ENCODE results near the gene SPO11.

Gene SPO11

DNA sequence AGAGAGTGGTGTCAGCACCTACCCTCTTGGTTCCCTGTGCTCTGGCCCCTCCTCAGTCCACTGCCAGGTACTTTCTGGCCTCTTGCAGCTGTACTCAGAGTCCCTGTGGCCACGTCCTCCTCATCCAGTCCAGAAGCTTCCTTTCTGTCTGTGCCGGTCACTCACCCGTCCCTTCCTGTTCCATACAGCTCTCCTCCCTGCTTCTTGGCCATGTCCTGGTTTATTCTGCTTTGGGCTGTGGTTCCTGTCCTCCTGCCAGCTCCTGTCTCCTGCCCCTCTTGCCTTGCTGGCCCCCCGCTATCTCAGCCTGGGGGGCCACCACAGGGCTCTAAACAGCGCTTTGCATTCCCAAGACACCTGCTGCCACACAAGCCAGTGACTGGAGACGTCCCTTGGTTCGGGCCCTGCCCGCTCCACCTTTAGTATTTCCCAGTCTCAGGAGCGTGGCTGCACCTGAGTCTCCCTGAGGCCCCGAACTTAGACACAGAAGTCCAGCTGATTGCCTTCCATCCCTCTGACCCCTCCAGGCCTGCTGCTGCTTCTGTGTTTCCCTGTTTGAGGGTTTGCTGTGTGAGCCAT is 46.1 kb downstream of the SPO11 start:
- no peak for DNase-seq (ENCODE audit: low read depth)

DNA sequence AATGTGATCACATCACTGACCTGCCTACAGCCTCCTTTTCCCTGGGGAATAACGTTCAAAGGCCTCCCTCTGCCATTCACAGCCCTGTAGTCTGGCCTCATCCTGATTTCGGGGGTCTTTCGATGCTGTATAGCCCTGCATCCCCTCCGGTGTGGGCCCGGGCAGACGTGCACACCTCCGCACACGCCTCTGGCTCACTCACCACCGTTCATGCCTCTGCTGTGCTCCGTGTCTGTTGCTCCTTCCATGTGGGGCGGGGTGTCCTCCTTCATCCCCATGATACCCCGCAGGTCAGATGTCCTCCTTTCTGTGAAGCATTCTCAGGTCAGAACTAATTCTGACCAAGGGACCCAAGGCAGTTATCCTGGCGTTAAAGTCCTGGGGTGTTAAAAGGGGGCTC is 47.7 kb downstream of the SPO11 start:
- DNase-seq (ENCODE audit: low read depth), result no peak

DNA sequence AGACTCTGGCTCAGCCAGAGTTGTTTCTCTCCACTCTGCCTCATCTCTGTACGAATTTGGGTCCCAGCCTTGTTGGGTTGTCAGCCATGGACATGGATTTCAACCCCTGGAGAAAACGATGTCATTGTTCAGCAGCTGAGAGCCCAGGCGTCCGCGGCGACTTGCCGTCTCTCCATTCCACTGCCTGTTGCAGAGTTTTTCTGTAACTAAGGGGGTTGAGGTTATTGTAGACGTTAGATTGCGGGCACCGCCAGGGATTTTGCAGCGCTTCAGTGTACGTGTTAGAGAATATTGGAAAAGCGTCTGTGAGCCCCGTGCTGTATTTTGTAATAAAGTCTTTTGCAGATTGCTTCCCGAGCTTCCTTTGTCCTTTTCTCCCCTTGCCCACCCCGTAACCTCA is 48.5 kb downstream of the SPO11 start:
- DNase-seq (ENCODE audit: low read depth), result no peak

DNA sequence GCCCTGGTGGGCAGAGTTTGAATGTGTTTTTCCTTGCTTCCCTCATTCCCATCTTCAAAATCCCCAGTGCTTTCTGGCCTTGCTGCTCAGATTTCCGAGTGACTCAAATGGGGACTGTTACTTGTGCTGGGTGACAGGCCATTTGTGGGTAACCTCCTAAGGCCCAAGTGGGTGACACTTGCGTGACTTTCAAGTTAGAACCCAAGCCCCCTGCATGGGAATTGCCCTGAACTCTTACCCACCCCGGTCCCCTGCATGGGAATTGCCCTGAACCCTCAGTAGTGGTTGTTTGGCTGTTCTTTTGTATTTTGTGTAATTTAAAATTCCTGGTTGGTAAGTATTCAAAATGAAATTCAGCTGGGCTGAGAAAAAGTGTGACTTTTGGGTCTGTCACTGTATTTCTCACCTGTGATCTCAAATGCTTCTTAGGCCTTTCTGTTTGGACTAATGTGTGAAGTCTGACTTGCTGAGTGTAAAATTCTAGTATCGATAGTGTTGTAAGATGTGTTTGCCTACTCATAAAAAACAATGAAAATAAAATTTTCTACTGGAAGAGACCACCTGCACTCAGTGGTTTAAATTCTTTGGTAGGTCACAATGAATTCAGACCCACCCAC is 49.2 kb downstream of the SPO11 start:
- DNase-seq (ENCODE audit: low read depth), result no peak

DNA sequence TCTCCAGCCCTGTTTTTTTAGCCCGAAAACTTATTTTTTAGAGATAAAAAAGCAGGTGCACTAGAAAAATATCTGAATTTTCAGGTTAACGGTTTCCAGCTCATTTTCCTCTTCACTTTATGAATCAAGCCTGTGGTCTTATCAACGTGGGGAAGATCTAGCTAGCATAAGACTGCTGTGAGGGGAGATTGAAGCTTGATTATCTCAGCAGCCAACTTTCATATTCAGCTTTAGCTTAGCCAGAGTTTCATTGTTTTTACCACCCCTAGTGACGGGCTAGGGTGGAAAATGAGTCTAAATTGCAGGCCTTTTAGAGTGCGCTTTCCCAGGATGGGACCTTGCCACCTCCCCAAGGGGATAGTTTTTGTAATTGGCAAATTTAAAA is 49.7 kb downstream of the SPO11 start:
- no peak for DNase-seq (ENCODE audit: low read depth)

DNA sequence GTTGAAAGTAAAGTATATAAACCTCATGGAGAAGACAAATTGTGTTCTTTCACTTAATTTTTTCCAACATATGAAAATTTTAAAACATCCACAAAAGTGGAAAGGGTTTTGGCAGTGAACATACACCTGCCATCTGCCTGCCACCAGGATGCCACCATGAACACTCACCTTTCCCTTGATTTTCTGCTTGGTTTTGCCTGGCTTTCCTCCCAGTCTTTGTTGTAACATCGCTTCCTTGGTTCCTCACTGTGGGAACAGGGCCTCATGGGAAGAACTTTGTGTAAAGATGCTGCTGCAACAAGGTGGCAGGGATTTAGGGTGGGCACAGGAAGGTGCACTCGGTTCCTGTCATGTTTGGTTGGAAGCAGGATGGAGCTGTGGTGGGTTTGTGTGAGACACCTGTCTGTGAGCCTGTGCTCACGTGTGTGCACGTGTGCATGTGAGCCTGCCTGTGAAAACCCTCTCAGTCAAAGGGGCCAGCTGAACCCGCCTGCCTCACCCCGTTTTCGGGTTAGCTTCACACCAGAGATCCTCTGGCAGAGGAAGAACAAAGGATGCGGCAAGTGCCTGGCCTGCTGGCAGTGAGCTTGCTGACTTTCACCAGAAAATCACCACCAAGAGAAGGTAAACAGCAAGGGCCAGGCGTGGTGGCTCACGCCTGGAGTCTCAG is 50.6 kb downstream of the SPO11 start:
- no peak for DNase-seq (ENCODE audit: low read depth)

DNA sequence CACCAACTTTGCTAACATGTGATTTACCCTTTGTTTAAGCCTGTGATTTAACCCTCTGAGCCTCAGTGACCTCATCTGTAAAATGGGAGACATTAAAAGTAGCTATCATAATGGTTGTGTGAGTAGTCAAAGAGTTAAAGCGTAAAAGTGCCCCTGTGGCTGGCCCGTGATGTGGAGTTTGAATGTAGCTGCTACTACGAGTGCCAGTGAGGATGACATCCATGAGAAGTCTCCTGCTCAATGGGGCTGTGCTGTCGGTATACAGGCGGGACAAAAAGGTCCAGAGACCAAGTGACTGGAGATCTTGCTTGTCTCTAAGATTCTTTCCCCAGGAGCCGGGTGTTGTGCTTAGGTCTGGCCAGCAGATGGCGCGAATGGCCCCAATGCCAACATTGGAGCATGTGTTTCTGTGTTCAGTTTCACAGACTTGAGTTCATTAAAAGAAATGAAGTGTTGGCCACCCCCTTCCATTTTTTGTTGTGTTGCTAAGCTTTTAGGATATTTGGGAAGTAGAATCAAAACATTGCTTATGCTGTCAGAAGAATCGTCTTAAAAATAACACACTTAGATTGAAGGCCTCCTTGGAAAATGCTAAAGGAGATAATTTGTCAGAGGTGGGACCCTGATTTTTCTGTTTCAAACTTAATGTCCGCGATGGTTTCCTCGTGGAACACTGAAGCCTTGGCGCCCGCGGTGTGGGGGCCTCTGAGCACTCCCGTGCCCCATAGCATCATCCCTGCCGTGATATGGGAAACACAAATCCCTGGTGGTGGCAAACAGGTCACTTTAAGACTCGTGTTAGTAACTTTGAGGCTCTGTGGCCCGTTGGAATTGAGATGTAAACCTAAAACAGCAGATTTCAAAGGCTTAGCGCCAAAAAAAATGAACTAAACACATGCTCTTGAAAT is 52.2 kb downstream of the SPO11 start:
- DNase-seq (ENCODE audit: low read depth), result peak; percentile 21

DNA sequence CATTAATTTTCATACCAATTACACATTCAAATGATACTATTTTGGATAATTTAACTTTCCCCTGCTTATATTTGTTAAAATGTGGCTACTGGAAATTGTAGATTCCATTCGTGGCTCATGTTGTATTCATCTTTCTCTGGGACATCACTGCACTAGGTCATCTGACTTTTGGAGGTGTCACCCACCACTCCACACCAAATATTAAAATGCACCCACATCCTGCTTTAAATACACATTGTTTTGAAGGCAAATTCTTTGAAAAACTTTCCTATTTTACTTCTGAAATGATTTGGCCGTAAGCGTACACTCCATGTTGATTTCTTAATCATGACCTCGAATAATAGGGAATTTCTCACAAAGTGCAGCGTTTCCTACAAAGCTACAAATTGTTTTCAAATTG is 52.9 kb downstream of the SPO11 start:
- DNase-seq (ENCODE audit: low read depth), result no peak

DNA sequence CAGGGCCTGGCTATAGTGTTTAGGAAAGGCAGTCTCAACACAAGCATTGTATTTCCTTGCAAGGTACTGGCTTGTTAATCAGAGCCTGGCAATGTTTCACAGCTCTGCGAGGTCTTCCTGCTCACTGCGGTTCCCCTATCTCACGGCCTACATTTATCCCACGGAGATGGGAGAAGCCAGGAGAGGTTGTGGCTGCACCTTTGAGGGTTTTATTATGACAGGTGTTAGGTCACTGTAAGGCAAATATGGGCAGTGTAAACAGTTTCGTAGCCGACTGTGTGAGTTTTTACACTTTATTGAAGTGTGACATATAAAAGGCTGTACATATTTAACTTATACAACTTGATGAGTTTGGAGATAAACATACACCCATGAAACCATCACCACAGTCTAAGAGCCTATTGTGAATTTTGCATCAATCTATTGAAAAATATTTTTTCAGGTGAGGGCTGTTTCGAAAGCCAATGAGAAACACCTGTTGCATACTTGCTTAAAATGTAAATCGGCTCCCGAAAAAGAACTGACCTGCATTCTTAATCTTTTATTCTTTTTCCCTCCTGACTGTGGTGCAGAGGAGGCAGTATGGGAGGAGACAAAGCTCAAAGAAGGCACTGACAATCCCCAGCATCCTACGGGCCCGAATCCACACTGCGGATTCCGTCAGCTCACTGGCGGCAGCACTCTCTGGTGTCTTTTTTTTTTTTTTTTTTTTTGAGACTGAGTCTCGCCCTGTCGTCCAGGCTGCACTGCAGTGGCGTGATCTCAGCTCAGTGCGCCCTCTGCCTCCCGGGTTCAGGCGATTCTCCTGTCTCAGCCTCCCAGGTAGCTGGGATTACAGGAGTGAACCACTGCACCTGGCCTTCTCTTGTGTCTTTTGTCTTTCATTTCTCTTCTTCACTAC is 54.1 kb downstream of the SPO11 start:
- no peak for DNase-seq (ENCODE audit: low read depth)

DNA sequence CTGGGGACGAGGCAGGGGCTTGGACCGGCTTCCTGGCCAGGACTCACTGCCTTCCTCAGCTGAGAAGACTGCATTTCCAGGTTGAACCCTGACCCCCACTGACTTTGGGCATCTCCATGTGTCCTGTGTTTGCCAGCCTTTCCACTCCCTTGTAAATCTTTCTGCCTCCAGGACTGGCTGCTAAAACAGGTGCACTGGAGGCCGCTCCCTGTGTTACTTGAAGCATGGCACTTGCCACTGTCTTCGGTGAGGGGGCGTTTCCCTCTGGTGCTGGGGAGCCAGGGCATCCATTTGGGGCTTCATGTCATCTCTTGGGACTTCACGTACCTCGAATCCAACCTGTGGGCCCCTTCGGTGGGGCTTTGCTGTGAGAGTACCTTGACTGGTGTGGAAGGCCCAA is 54.9 kb downstream of the SPO11 start:
- DNase-seq (ENCODE audit: low read depth), result no peak

DNA sequence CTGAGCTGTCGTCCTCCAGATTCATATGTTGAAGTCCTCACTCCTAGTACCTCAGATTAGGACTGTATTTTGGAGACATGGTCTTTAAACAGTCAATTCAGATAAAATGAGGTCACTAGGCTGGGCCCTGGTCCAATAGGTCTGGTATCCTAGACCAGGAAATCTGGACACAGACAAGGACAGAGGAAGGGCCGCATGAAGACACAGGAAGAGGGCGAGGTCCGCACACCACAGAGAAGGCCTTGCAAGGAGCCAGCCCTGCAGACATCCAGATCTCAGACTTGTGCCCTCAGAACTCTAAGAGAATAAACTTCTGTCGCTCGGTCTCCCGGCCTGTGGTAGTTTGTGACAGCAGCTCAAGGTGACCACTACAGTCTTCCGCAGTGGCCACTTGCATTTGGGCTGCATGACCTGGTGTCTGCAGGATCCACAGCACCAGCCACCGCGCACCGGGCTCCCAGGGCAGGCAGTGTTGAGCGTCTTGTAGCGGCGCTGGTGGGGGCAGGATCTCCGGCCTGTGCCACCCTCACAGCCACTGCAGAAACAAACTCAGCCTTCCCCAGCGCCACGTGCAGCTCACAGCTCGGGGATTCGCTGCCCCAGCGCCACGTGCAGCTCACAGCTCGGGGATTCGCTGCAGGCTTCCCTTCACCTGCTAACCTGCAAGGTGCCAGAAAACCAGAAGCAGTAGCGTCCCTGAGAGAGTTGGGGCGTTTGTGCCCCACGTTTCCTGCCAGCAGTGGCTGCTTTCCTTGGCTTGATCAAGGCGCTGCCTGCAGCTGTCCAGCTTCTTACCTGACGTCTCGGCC is 55.6 kb downstream of the SPO11 start:
- DNase-seq (ENCODE audit: low read depth), result no peak

DNA sequence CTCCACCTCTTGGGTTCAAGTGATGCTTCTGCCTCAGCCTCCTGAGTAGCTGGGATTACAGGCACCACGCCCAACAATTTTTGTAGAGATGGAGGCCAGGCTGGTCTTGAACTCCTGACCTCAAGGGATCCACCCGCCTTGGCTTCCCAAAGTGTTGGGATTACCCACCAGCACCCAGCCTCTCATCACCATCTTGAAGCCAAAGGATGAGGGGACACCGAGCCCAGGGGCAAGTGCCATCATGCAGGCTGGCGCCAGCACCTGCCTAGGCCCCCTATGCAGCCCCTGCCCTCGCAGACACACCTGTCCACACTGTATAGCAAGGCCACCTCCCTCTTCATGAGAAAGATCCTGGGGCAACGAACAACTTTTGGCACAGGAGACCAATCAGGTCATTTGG is 56.3 kb downstream of the SPO11 start:
- DNase-seq (ENCODE audit: low read depth), result no peak

DNA sequence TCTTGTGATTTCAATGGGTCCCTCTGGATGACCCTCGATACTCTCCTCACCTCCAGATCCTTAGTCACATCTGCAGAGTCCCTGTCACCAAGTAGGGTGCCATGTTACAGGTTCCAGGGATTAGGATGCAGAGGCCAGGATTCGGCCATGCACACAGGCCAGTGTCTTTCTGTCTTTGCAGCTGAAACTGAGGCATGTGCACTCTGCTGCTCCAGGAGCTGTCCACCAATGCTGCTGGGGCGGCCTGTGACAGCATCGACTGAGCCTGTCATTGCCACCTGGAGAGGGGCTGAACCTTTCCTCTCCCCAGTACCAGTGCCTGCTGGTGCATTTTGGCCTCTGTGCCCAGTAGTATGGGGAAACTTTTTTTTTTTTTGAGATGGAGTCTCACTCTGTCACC is 57.2 kb downstream of the SPO11 start:
- DNase-seq (ENCODE audit: low read depth), result no peak

DNA sequence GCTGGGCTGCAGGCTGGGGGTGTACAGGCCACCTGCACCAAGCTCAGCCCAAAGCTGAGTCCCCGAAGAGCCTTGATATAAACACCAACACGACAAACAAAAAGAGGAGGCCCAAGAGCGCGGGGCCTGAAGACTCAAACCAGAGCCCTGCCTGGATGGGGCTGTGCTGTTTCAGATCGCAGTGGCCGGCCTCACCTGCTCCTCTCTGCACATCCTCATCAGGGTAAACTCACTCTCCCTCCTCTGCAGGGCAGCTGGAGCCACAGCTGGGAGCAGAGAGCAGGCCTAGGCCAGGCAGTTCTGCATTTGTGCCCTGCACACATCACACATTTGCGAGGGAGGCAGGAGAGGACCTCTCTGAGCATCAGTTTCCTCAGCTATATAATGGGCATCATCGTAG is 57.9 kb downstream of the SPO11 start:
- no peak for DNase-seq (ENCODE audit: low read depth)

DNA sequence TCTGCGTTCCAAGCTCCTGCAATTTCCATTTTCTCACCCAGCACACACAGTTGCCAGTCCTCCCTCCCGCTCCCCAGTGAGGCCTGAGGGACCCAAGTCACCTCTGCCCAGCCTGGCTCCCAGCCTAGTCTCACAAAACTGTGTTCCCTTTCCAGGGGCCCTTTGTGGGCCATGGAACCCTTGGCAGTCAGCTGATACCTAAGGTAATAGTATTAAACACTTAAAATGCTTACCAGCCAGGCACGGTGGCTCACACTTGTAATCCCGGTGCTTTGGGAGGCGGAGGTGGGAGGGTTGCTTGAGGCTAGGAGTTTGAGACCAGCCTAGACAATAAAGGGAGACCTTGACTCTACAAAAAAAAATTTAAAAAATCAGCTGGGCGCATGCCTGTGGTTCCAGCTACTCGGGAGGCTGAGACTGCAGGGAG is 58.4 kb downstream of the SPO11 start:
- no peak for DNase-seq (ENCODE audit: low read depth)

DNA sequence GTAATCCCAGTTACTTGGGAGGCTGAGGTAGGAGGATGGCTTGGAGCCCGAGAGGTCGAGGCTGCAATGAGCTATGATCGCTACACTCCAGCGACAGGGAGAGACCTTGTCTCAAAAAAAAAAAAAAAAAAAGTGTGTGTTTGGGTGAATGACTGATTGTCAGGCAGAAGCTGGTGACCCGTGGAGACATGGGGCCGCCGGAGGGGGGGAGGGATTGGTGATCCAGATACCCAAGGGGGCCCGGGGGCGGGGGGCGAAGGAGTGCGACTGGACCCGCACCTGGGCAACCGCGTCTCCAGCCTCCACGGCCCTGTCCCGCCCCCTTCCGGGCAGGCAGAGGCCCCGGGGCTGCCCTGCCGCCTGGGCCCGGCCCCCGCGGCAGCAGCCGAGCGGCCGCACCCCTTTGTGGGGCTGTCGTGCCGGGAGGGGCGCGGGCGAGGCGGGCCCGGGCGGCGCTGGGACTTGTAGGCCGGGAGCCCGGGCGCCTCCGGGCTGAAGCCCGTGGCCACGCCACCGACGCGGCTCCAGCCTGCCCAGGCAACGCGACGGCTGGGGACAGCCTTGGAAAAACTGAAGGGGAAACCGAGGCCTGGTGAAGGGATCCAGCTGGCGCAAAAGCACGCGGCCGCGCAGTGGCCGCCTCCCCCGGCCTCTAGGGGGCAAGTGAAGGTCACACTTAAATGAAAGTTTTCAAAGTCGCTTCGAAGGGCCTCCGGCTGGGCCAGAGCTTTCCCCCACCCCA is 59.5 kb downstream of the SPO11 start:
- DNase-seq (ENCODE audit: low read depth), result no peak

DNA sequence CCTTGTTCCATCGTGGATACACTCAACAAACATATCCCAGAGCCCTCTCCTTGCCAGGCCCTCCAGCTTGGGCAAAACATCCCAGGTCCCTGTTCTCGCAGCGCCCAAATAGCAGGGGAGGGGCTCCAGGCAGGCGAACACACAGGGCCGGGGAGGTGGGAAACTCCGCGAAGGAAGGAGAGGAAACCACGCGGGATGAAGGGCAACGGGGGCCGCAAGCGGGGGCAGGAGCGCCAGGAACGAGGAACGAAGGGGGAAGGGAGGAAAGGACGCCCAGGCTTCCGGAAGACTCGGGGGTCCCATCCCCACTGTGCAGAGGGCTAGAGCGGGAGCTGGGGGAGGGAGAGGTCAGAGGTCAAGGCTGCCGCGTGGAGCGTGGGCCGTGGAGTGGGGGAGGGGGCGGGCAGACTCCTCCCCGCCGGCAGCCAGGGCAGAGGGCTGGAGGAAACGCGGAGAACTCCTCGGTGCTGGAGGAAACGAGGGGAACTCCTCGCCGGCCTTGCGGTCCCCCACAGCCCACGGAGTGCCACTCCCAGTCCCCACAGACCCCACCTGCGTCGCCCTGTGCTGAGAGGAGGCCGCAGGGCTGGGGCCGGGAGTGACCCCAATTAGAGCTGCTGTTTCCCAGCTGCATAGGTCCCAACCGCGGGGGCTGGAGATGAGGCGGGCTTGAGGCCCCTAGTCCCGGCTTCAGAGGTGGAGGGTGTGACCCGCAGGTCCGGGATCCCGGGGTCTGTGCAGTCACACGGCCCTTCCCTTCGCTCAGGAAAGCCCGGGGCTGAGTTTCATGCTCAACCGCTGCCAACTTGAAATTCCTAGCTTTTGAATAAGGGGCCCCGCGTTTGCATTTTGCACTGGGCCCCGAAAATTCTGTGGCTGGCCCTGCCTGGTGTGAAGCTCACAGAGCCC is 60.3 kb downstream of the SPO11 start:
- no peak for DNase-seq (ENCODE audit: low read depth)

DNA sequence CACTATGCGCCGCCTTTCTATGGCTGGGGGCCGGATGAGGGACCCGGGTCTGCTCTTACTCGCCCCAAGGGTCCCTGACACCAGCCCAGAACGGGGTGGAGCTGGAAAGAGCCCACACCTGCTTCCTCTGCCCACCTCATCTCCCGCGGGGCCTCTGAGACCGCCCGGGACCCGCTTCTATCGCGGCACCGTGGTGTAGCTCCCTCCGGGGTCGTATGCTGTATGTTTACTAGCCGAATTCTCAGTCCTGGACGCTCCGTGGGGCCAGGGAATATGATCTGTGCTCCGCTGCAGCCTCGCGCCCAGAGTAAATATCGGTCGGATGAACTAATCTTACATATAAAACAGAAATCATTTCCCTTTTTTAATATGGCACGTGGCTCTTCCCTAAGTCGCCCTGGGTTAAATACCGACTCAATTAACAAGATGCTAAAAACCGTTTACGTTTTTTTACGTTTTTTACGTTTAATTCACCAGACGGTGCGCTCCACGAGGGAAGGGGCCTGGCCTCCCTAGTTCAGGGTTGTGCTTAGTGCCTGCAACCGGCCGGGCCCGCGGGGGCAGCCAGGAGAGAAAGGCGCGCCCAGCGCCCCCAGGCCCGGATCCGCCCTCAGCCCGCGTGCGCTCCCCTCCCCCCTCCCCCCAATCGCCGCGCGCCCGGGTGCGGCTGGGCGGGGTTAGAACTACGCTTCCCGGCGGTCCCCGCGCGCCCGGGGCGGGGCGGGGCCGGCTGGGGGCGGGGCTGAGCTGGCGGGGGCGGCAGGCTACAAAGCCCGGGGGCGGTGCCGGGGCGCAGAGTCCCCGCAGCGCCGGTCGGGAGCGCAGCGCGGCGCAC is 61.2 kb downstream of the SPO11 start, which contains the start of gene RBM38:
TSS of gene RBM38 (plus strand) at position 793 of the 835 bp plus-strand sequence. CDS start 186 bp downstream, outside the sequence.
- DNase-seq (ENCODE audit: low read depth), result no peak
